T-helper 1 cell treated with Interleukin-12 subunit alpha and Interleukin-12 subunit beta and Interleukin-4 antibody, amounts not matched to agents 30 ng/mL and 1 ng/mL, for 36 hours (primary cell): ENCODE data around the gene FNDC7. TPM values are rescaled to one million over a fixed set of nuclear protein-coding genes. Genes with fewer than 3 reads are reported as not detected.
"Not testable (repeated sequence)": the region's sequence is repeated elsewhere in the genome, so short reads cannot be mapped to it uniquely, and the experiment has no call there.

Experiments
- intact Hi-C: fragments of 100-400 bp; cut with micrococcal nuclease; formaldehyde crosslinking; loops from one replicate; pipeline ENCODE4 v1.15.1; 2024
- total RNA-seq: library from RNA; stranded (reverse); gene quantifications from 2 replicates; pipeline ENCODE4 v1.2.3, GENCODE V29; 2022

Gene FNDC7
- total RNA-seq, 1 donor from 2014 or later = 0.17 TPM

DNA sequence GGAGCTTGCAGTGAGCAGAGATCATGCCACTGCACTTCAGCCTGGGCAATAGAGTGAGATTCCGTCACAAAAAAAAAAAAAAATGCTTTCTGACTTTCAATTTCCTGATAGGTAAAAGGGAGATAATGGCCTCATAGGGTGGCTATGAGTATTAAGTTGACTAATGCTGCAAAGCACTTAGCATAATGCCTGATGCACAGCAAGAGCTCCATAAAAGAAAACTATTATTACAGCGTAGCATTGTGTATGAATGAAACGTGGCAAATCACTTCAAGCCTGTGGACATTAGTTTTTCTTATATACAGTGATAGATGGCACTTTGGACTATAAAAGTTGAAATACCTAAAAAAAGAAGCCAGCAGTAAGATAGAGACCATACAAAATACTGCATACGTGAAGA is 16.8 kb downstream of the FNDC7 start:
- intact Hi-C loops = no loop called here

DNA sequence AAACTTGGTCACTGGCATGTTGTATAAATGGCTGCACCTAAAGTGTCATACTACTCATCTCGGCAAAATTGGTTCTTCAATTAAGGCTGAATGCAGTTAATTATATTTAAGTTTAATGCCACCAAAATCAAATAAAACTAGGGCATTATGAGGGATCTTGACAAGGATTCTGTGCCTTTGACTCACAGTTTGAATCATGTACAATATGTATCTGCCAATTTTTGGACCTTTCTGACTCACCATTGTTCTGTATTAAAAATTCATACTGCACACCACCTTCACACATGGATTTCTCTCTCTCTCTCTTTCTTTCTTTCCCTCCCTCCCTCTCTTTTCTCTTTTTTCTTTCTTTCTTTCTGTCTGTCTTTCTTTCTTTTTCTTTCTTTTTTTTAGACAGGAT is 19.7 kb downstream of the FNDC7 start:
- intact Hi-C loops = no loop called here

DNA sequence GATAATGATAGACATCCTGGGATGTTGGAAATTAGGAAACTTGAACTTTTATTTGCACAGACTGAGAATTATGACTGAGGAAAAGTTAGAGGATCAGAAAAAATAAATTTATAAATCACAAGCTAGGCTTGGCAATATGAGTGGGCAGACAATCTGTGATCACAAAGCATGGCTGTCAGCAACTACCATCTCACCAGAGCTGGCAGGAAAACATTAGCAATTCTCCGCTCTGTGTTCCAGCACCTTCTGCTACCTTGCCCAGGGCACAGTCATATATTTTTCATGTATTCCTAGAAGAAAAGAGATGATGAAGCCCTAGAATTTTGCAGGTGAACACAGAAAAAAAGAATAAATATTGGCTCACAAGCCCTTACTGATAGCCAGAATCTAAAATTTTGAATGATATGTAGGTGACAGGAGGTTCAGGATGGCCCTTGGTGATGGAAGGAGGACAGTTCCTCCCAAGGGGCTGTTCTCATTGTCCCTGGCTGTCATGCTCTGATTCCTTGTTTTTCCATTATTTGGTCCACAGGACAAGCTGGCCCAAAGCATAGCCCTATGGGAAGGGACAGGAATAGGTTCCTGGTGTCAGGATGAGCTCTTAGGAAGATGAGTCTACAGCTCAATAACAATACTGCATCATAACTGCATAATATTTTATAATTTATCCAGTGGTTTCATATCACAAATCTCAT is 21.6 kb downstream of the FNDC7 start:
- intact Hi-C loops = no loop called here

DNA sequence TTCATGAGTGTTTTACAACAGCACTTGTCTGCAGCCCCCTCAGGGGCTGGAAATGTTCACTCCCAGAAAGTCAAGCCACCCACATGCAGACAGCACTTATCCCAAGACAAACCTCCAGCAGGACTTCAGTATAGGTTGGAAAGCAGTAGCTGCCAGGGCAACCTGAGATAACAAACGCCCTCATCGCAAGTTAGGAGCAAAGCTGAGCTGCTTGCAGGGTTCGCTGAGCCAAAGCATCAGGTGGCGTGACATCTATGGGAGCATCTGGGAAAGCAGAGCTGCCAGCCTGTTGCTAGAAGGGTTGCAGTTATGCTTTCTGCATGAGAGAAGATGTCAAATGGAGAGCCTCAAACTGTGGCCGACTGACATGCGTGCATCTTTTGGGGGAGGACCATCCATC is 29.5 kb downstream of the FNDC7 start:
- intact Hi-C loops = no loop called here

DNA sequence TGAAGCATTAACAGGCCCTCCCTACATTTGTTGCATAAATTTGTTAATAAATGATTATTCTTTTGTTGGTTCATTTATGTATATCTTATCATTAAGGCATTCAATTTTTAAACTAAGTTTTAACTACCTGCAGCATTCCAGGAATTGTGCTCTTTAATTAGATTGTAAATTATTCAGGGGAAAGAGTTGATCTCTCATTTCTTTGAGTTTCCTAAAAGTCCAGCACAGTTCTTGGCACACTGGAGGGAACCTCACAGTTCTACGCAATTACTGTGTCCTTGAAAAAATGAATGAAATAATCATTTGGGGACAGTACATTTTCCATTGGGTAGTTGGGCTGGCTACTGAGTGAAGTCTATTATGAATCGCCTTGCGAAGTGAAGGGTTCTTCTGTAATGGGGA is 33.3 kb downstream of the FNDC7 start:
- intact Hi-C loops = loop anchor here (1.0 to 5.0 kb wide), 18 partner anchors 42 to 746 kb away; partner anchors contain the start of genes CLCC1, CYB561D1, PSMA5 and SARS1

DNA sequence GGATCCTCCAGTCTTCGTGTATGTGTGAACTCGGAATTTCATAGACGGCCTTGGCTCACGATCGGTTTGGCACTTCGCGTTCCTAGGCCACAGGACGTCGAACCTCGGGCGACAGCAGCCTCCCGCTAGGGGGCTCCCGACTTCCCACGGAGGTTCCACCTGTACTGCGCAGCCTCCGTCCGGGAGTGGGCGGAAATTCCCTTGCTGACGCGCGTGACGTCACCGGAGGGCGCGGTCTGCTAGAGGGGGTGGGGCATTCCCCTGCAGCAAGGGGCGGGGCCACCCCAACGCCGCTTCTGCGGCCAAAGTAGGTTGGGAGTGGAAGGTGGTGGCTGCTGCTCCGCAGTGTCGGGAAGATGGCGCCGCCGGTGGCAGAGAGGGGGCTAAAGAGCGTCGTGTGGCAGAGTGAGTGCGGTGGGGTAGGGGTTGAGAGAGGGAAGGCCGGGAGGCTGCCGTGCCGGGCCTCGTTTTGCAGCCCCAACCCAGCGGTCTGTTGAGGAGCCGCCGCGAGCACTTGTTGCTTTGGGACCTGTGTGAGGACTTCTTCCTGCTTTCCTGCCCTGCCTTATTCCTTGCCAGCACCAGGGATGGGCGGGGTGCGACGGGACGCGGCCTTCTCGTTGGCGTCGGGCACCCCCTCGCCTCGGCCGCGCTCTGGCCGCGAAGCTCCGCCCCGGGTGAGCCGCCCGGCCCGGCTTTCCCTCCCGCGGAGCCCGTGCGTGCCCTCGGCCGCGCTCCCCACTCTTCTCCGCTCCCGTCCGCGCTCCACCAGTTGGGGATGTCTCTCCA is 33.9 kb downstream of the FNDC7 start, which contains the start of gene STXBP3:
Gene STXBP3, plus strand, starts transcription at position 293 of the 789 bp plus-strand sequence. Its CDS starts 64 bp downstream, at position 357.
- intact Hi-C loops = loop anchor here (1.0 to 5.0 kb wide), 18 partner anchors 42 to 746 kb away; partner anchors contain the start of genes CLCC1, CYB561D1, PSMA5 and SARS1

DNA sequence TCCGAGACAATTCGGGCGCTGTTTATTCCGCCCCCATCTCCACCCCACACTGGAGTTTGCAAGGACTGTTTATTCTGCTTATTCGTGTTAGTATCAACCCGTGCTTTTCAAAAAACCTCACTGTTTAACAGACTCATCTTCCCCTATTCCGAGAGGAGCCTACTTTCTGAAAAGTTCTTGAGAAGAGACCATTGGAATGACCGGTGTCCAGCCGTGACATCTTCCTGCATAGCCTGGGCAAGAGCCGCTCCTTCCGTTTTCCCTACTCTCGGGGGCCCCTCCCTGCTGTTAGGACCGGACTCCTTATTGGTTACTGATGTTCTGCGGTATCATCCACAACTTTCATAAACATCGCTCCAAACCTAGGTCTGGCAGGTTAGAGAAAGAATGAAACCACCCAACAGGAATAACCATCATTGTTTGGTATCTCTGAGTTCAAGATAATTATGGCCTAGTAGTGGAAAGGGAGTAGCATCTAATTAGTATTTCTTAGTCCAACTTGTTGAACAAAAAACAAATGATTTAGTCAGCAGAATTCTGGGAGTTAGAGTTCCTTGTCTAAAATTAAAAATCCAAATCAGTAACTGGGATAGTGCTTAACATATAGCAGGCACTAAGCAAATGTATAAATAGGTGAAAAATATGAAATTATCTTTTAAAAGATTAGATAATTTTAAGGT is 34.6 kb downstream of the FNDC7 start:
- intact Hi-C loops = loop anchor here (2.0 to 5.0 kb wide), 8 partner anchors 235 to 745 kb away; partner anchors contain the start of genes CYB561D1, PSMA5, SARS1 and SLC25A24

DNA sequence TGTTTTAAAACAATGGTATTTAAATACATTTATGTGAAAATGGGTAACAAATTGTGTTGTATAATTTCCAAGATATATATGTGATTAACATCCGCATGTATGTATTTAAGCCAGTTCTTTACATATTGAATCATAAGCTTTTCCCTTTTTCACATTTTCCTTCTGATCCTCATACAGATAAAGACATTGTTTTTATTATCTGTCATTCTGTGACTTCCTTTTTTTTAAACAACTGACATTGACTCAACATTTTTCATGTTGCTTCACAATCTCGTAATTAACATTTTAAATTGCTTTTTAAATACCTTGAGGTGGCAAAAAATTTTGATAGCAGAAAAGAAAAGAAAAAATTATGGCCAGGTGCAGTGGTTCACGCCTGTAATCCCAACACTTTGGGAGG is 35.2 kb downstream of the FNDC7 start:
- intact Hi-C loops = loop anchor here (2.0 to 5.0 kb wide), 8 partner anchors 235 to 744 kb away; partner anchors contain the start of genes CYB561D1, PSMA5, SARS1 and SLC25A24

DNA sequence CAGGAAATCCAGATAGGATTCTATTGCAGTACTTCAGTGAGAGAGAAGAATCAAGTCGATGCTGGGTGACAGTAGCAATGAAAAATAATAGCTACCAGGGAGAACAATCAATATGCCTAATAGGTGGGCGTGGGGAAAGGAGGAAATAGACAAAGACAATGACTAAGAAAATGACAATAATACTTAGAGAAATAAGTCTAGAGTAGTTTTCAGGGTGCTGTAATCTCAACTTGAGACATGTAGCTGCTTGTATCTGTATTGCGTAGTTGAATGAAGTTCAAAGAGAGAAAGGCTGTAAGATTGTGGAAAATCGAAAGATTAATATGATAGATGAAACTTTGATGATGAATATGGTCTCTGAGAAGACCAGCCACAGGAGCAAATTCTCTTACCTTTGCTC is 36.4 kb downstream of the FNDC7 start:
- intact Hi-C loops = loop anchor here (5.0 kb wide), 1 partner anchor 743 kb away; the partner anchor contains the start of gene CYB561D1

DNA sequence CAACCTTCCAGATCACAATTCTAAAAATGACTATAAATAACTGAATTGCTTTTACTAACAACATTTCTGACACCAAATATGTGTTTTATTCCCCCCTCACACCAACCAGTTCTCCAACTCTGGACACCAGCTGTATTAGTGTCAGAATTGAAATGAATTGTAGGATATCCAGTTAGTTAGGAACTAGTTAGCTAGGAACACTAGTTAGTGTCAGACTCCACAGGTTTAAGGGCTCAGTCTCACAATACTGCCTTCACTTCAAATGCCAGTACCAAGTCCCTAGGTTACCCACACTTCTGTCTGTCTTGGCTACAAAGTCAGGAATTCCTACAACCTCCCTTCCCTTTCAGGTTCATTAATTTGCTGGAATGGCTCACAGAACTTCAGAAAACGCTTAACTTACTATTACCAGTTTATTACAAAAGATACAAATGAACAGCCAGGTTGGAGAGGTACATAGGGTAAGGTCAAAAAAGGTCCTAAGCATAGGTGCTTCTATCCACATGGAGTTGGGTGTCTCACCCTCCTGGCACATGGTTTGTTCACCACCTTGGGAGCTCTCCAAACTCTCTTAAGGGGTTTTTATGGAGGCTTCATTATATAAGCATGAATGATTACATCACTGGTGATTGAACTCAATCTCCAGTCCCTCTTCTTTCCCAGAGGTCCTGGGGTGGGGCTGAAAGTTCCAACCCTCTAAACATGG is 37.9 kb downstream of the FNDC7 start:
- intact Hi-C loops = no loop called here

DNA sequence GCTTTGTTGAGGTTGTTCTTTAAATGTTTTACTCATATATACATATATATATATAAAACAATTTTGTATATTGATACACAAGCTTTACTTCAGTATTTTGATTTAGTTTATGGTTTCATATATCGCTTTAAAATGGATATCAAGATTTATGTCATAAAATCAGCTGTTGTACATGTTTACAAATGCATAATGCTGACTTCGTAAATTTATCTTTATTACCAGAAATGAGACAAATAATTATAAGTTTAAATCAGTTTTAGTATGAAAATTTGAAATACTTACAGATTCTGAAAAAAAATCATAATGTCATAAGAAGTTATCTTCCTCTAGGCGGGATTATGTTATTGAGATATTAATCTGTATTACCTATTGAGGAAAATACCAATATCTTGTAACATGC is 40.7 kb downstream of the FNDC7 start:
- intact Hi-C loops = no loop called here

DNA sequence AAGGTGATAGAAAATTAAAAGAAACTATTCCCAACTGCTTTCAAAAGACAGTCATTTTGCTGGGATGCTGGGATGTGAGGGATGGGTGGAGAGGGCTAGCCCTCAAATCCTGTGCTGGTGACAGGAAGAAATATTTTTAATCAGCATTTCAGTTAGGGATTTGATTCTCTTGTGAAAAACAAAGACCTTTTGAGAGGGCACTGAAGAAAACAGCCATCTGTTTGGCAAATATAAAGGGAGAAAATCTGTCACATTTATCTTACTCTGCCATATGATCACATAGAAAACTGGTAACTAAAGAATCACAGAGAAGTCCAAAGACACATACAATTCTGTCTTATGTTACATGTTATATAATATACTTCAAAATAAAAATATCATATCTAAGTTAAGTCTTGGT is 46.1 kb downstream of the FNDC7 start:
- intact Hi-C loops = no loop called here

DNA sequence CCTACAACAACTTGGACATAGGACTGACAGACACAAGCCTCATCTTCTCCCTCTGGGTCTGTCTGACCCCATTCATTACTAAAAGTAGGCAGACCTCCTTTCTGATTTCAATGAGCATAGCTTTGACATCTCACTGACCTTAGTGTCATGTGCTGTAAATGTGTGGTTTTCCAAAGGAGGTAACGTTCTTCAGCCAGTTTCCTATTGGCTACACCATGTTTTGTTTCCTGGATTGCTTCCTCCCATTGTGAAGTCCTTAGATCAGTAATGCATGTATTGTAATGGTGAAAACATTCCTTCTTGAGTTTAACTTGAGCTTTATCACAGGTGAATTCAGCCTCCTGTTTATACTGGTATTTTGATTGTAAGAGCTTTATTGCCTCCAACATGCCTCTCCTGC is 54.4 kb downstream of the FNDC7 start:
- intact Hi-C loops = no loop called here

DNA sequence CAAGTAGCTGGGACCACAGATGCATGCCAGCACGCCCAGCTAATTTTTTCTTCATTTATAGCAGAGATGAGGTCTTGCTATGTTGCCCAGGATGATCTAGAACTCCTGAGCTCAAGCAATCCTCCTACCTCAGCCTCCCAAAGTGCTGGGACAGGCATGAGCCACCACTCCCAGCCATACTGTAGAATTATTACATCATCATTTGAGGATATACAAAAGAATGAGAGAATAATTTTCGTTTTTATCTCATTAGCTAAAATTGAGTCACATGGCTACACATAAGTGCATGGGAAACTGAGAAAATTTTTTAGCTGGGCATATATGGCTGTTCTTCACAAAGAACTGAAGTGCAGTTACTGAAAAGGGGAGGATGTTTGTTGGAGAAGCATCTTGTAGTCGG is 55.0 kb downstream of the FNDC7 start:
- intact Hi-C loops = no loop called here

DNA sequence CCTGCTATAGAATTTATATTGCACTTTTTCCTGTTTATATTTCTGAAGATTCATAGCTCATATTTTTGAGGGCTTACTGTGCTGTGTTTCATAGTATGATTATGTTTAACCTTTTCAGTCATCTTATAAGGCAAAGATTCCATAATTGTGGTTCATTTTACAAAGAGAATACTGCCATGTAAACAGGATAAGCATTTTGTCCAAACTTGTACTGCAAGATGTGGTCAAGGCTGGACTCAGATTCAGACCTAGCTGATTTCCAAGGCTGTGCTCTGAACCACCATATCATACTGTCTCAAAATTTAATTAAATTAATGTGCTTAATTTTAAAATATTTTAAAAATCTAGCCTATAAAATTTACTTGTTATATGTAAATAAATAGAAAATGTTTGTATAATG is 65.1 kb downstream of the FNDC7 start:
- intact Hi-C loops = no loop called here

DNA sequence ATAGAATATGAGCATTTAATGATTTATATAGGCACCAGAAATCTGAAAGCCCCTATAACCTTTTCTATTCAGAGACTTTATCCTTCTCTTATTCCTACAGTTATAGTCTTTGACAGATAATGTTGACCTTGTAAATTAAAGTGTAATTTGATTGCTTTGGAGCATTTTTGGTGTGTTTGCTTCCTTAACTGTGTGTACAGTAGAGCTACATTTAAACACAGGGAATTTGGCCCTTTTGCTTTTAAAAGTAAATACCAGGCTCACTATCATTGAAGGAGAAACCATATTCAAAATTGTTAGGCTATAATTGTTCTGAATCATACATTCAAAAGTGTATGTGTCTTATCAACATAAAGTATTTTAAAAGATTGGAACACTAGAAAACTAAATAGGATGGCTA is 66.7 kb downstream of the FNDC7 start:
- intact Hi-C loops = no loop called here

DNA sequence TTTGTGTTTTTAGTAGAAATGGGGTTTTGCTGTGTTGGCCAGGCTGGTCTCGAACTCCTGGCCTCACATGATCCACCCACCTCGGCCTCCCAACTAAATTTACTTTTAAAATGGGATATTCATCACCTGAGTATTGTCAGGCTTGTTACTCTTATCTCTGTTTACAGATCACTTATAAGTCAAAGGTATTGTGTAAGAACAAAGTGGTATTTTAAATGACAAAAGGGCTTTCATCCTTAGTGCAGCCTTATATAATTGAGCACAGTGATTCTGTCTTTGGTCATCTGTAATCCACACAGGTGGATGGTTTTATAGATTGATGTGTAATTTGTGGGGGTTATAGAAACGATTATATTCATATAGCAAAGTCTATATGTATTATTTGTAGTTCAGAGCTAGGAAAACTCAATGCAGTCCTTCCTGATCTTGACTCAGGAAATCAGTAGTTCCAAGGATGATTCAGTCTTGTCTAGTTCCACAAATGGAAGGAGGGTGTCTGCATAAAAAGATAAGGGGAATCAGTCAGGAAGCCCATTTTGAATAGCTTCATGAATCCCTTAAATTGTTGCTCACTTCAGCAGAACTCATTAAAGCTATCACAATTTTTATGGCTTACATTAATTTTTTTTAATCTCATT is 68.3 kb downstream of the FNDC7 start:
- intact Hi-C loops = no loop called here

DNA sequence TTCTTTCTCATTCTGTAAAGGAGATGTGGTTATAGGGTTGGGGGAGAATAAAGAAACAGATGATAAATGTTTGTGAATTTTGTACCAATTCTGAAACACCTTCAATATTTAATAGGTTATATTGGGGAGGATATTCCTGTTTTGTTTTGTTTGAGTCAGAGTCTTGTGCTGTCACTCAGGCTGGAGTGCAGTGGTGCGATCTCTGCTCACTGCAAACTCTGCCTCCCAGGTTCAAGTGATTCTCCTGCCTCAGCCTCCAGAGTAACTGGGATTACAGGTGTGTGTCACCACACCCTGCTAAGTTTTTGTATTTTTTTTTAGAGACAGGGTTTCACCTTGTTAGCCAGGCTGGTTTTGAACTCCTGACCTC is 68.9 kb downstream of the FNDC7 start:
- intact Hi-C loops = not testable (repeated sequence)

DNA sequence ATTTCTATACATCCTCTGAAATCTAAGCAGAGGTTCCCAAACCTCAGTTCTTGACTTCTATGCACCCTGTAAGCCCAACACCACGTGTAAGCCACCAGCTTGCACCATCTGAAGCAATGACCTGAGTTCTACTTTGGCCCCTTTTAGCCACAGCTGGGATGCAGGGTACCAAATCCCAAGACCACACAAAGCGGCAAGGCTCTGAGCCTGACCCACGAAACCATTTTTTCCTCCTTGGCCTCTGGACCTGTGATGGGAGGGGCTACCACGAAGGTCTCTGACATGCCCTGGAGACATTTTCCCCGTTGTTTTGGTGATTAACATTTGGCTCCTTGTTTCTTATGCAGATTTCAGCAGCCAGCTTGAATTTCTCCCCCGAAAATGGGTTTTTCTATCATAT is 72.6 kb downstream of the FNDC7 start:
- intact Hi-C loops = no loop called here

DNA sequence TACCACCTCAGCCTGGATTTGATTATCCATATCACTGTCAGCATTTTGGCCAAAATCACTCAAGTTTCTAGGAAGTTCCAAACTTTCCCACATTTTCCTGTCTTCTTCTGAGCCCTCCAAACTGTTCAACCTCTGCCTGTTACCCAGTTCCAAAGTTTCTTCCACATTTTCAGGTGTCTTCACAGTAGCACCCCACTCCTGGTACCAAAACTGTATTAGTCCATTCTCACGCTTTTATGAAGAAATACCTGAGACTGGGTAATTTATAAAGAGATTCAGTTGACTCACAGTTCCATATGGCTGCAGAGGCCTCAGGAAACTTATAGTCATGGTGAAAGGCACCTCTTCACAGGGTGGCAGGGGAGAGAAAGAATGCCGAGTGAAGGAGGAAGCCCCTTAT is 73.2 kb downstream of the FNDC7 start:
- intact Hi-C loops = no loop called here

DNA sequence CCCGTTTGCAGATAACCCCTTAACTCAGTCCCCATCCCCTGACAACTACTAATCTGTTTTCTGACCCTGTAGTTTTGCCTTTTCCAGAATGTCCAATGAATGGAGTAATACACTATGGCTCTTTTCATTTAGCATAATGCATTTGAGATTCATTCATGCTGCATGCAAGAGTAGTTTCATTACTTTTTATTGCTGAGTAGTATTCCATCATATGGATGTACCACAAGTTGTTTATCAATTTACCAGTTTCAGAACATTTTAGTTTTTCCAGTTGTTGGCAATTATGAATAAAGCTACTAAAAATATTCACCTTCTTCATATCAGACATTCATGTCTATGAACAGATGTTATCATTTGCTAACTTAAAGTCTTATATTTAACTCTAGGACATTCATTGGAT is 79.1 kb downstream of the FNDC7 start:
- intact Hi-C loops = no loop called here
